Fibroblast of skin of left quadriceps (primary cell): ENCODE results near the gene SYTL2.

Experiments
- DNase-seq, 2 experiments: peaks; one replicate each; pipeline ENCODE4 v3.0.0-alpha.2; 2013; ENCODE audit warnings: low read depth in 2 of 2

SYTL2 gene

GRCh38 chr11:85725510-85726258 lies 85.3 kb downstream of the SYTL2 start:
- DNase-seq = peak; percentile 83 to 85

- no peak for DNase-seq
Measured at GRCh38 chr11:85724748-85725465, 86.0 kb downstream of the SYTL2 start.

GRCh38 chr11:85723088-85723487 lies 87.9 kb downstream of the SYTL2 start:
- no peak for DNase-seq

- DNase-seq = peak in 1 of 2 experiments; percentile 24
Measured at GRCh38 chr11:85721191-85721590, 89.8 kb downstream of the SYTL2 start.

GRCh38 chr11:85718991-85719807 lies 91.7 kb downstream of the SYTL2 start:
- peak; percentile 98 for DNase-seq

- no peak for DNase-seq
Measured at GRCh38 chr11:85718126-85718943, 92.6 kb downstream of the SYTL2 start.

- no peak for DNase-seq
Measured at GRCh38 chr11:85717429-85717828, 93.5 kb downstream of the SYTL2 start.

- DNase-seq = no peak
Measured at GRCh38 chr11:85712953-85713352, 98.0 kb downstream of the SYTL2 start.

GRCh38 chr11:85710917-85711316 lies 100.0 kb downstream of the SYTL2 start:
- DNase-seq = no peak

GRCh38 chr11:85709941-85710702 lies 100.8 kb downstream of the SYTL2 start:
- DNase-seq = no peak

GRCh38 chr11:85705800-85706199 lies 105.1 kb downstream of the SYTL2 start:
- DNase-seq = no peak

GRCh38 chr11:85704967-85705366 lies 106.0 kb downstream of the SYTL2 start:
- DNase-seq = no peak

GRCh38 chr11:85699957-85700741 lies 110.8 kb downstream of the SYTL2 start:
- DNase-seq = no peak

- no peak for DNase-seq
Measured at GRCh38 chr11:85698195-85698594, 112.7 kb downstream of the SYTL2 start.

GRCh38 chr11:85697747-85698146 lies 113.2 kb downstream of the SYTL2 start:
- no peak for DNase-seq

- DNase-seq = no peak
Measured at GRCh38 chr11:85695546-85695945, 115.4 kb downstream of the SYTL2 start.

- DNase-seq = peak in 1 of 2 experiments; percentile 39
Measured at GRCh38 chr11:85694385-85694980, 116.5 kb downstream of the SYTL2 start.

GRCh38 chr11:85685820-85686459 lies 125.0 kb downstream of the SYTL2 start, which contains the start of gene CCDC89:
TSS of gene CCDC89 (minus strand) at chr11:85686195. CDS start at chr11:85686130, 65 bp downstream.
- peak in 1 of 2 experiments; percentile 52 for DNase-seq
